GM20431 (cell line): ENCODE data around the gene PDCD1LG2.
"Not testable (repeated sequence)": the region's sequence is repeated elsewhere in the genome, so short reads cannot be mapped to it uniquely, and the experiment has no call there.

Source experiments
- in situ Hi-C: fragments of 300-500 bp; cut with MseI, MboI; formaldehyde crosslinking; loops from one replicate; pipeline ENCODE4 v1.15.0; 2020; ENCODE audit warnings: low sequenced_read_pairs; ENCODE audit not compliant: unreplicated experiment

PDCD1LG2 gene

DNA sequence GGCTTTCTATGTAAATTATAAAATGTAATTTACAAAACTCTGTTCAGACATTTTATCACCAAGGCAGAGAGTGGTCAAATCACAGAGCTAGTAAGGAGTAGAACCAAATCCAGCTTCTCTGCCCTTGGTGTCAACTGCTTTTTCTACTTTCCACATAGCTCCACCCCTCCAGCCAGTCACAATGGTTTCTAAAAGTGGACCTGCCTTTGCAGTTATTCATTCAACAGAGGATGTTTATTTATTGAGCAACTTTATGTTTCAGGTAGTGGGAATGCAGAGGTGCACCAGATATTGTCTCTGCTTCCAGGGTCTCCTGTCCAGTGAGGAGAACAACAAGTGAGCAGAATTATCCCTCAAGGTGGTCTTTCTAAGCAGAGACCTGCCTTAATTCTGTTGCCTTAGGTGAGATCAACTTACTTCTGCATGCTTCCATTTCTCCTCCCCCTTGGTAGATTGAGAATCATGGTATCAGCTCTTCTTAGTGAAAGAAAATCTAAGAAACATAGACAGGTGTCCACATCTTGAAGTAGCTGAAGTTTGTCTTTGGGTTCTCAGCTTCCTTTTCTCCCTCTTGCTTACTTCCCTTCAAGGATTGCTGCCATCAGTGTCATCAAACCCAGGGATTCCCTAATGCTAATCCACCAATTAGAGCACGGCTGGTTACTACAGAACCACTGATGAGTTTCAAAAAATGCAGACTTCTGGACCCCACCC, 17.2 kb upstream of the PDCD1LG2 start:
- in situ Hi-C loops = no loop called here

DNA sequence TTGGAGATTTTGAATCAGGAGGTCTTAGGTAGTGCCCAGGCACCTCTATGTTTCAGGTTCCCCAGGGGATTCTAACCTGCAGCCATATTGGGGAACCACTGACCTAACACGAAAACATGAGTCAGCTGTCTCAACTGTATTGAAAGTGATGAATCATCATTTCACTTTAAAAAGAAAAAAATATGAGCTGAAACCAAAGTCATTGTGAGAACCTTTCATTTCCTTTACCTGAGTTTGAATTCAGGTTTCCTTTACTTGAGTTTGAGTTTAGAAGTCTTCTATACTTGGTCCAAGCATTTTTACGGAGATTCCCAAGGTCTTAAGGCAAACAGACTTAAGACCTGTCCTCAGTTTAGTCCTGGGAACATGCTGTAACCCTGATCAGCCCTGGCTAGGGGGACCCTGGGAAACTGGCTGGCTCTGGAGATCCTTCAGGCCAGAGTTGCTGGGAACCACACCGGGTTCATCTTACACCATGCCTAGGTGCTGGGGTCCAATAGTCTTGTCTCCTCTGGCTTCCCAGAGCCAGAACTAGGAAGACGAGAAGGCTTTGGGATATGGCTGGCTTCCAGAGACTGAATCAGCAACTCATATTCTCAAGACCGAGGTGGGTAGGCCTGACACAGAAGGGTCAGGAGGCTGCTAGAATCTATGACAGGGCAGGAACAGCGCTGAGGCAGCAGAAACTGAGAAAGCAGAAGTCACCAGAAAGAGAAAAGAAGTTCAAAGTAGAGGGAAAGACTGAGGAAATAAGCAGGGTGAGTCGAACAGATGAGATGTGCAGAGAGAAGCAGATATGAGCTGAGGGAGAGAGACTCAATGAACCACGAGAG, 16.4 kb upstream of the PDCD1LG2 start:
- in situ Hi-C loops = no loop called here

DNA sequence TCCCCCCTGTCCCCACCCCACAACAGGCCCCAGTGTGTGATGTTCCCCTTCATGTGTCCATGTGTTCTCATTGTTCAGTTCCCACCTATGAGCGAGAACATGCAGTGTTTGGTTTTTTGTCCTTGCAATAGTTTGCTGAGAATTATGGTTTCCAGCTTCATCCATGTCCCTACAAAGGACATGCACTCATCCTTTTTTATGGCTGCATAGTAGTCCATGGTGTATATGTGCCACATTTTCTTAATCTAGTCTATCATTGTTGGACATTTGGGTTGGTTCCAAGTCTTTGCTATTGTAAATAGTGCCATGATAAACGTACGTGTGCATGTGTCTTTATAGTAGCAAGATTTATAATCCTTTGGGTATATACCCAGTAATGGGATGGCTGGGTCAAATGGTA, 15.6 kb upstream of the PDCD1LG2 start:
- in situ Hi-C loops = not testable (repeated sequence)

DNA sequence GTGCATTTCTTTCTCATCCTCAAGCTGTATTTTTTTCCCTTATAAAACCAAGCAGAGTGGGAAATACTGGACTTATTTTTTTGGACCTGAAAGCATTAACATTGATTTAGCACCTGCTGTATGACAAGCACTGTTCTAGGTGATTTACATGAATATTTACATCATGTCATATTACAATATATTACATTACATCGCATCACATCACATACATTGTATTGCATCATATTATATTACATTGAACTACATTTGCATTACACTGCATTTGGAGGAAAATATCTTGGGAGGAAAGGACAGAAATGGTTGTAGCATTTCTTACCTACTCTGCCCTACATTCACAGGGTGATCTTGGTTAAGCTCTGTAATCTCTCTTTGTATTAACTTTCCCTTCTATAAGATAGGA, 11.2 kb upstream of the PDCD1LG2 start:
- in situ Hi-C loops = no loop called here

DNA sequence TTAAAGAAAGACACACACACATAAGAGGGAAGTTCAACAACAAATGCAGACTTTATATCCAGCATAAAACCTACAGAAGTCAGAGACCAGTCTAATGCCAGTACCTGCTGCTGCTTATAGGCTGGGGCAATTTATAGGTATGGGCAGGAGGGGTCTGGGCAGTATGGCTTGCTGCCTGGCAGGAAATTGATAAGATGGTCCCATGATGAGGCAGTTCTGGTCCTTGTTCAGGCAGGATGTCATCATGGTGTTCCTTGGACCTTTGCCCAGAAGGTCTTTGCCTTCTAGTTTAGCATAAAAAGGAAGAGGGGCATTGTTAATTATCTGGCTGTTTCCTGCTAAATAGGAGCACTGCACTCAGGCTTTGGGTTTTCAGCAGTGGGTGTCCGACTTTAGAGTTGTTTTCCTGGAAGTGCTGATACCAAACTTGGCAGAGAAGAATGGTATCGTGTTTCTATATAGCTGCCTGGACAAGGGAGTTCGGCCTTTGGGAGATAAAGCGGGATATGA, 10.4 kb upstream of the PDCD1LG2 start:
- in situ Hi-C loops = no loop called here

DNA sequence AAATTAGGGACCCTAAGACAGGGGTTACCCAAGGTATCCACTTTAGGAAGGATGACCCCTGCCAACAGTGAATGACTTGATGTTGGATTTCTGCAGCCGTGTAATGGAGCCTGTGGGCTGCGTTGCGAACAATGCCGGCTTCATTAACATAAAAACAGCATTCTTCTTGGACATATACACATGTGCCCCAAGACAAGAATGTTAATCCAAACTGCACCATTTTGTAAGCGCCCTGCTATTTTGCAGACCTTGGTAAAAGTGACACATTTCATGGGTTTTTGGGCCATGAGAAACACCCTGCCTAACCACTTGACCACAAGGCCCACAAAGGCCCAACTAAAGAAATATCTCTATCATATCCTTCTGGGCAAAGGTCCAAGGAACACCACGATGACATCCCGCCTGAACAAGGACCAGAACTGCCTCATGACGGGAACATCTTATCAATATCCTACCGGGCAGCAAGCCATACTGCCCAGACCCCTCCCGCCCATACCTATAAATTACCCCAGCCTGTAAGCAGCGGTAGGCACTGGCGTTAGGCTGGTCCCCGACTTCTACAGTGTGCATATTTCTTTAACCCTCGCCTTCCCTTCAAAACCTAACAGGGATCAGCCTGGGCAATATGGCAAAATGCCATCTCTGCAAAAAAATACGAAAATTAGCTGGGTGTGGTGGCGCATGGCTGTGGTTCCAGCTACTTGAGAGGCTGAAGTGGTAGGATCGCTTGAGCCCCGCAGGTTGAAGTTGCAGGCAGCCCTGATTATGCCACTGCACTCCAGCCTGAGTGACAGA, 9.7 kb upstream of the PDCD1LG2 start:
- in situ Hi-C loops = no loop called here

DNA sequence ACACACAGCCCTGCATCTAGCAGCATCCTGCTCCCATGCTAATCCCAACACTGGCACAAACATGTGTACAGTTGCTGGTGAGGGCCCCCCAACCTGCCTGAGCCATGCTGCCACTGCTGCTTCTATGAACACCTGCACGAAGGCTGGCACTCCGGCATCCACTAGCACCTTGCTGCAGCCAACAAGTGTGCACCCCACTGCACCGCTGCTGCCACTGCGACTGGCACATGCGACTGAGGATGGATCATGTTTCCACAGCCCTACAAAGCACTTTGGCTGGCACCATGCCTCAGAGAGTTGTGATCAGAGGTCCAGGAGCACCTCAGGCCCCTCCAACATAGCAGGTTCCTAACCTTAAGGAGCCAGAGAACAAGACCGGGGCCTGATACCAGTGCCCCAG, 7.8 kb upstream of the PDCD1LG2 start:
- in situ Hi-C loops = no loop called here

DNA sequence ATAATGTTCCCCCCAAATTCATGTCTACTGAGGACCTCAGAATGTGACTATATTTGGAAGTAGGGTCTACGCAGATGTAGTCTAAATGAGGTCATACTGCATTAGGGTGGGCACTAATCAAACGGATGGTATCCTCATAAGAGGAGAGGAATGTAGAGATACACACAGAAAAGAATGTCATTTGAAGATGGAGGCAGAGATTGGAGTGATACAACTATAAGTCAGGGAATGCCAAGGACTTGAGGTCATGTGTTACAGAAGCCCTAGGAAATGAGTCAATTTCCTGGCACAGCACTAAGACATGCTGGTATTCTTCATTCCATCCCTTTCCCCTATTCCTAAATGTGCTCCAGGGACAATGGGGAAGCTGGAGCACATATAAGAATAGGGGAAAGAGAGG, 758 bp upstream of the PDCD1LG2 start:
- in situ Hi-C loops = no loop called here

DNA sequence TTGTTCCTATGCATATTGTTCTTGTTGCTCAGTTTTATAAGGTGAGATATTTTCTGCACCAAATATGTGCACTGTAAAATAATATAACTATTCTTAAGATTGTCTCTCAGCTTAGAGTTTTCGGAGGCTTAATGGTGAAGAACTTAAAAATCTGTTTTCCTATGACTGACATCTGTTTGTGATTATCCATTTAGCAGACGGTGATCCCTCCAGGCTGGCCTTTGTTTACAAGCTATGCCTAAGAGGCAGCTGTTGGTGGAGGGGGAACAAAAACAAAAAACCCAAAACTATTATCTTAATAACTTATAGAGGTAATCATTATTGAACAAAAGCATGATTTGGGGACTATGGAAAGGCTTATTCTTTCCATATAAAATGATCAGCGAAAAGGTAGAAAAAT, 658 bp downstream of the PDCD1LG2 start:
- in situ Hi-C loops = no loop called here

DNA sequence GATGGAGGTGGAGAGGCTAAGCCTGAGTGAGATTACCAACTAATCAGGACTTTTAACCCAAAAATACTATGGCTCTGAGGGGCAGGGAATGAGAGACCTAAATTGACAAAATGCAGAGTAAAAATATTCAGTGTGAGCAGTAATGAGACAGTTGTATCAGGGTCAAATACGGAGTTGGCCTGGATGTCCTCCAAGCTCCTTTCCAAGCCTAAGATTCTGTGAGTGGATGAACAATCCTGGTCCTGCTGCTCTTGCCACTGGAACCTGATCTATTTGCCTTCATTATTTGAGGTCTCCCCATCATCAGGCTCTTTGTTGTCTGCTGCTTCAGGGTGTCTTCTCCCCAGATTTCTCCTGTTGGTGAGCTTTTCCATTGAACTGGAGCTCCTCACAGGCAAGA, 1.1 kb downstream of the PDCD1LG2 start:
- in situ Hi-C loops = no loop called here

DNA sequence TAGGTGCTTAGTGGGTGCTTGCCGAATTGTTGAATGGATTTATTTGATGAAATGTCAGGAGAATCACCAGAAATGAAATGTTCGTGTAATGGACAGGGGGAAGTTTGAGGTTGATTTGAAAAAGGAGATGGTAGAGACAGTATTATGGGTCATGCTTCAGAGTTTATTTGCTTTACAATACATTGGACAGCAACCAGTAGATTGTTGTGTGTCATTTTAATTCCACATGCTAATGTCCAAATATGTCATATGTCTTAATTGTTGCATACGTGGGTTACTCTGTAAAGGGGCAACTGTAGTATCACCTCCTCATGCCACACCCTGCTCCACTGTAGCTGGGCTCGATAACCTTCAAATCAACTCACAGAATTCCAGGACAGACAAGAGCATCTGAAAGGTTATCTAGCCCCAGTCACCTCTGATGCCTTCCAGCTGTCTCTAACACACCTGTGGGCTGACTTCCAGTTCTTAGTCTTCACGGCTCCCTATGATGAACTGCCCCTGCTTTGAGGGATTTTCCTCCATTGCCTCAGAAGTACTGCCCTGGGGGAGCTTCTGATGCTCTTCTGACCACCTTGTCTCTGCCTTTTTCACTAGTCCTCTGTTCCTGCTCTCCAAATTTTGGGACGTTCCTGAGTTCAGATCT, 1.7 kb downstream of the PDCD1LG2 start:
- in situ Hi-C loops = no loop called here

DNA sequence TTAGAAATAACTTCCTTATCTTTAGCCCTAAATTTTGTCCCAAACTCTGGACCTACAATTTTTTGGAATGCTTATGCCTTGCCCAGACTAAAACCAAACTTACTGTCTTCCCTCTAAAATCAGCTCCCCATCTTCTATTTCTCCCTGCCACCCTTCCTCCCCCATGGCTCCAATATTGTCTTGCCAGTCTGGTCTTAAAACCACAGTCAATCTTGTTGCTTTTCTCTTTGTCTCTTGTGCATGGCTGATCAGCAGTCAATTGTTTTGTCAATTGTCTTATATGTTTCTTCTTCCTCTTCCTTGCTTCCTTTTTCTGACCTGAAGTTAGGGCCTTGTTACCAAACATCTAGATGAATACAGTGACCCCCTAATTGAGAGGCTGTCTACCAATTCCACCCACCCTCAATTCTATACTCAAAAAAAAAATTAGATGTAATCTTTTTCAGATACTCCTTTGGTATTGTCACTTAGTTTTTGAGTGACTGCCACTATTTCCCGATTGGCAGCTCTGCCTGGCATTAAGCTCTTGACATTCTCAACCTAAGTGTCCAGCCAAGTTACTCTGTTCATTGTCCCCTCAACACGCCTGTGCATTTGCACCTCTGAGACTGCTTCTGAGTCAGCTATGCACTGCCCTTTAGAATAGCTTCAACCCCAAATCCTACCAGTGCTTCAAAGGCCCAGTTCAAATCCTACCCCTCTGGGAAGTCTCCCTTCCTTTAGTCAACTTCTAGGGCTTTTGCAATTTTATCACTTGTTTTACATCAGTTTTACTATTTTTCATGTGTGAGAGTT, 2.5 kb downstream of the PDCD1LG2 start:
- in situ Hi-C loops = no loop called here

DNA sequence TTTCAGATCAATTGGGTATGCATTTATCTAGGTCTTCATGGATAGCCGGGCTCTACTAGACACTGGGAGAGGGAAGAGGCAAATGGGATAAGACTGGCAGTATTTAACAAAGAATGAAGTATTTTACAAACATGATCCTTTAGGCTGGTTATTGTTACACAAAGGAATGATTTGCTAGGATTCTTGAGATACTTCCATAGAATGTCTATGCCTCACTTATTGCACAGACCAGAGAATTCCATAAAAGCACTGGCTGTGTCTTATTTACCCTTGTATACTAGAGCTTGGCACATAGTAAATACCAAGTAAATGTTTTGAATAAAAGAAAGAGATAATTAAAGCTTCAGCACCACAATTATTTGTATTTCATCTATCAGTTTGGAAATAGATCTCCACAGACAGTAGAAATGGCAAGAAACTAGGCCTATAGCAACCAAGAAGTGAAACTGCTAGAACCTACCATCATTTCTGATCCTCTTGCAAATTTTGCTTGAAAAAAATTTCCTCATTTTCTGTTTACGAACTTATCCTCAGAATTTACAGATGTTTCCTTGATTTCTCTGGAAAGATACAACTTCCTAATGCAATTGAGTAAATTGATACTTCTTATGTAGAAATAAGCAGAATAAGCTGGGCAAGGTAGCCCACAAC, 3.8 kb downstream of the PDCD1LG2 start:
- in situ Hi-C loops = no loop called here

DNA sequence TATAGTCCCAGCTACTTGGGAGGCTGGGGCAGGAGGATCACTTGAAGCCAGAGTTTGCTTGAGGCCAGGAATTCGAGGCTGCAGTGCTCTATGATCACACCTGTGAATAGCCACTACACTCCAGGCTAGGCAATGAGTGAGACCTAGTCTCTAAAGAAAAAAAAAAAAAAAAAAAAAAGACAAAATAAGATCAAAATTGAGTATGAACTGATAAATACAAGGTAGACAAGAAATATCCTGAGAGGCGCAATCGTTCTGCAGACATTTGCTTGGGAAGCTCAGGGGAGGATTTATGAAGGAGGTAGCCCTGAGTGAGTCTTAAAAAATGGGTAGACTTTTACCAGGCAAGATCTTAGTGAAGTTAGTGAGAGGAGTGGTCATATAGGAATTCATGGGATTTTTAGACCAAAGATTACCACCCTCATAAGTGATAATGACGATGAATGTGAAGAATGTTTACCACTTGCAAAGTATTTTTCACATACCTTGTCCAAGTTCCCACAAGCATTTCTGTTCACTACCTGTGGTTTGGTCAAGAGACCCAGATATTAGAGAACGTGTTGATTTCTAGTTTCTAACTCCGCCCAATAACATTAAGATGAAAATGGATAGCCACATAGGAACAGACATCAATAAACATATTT, 4.4 kb downstream of the PDCD1LG2 start:
- in situ Hi-C loops = no loop called here

DNA sequence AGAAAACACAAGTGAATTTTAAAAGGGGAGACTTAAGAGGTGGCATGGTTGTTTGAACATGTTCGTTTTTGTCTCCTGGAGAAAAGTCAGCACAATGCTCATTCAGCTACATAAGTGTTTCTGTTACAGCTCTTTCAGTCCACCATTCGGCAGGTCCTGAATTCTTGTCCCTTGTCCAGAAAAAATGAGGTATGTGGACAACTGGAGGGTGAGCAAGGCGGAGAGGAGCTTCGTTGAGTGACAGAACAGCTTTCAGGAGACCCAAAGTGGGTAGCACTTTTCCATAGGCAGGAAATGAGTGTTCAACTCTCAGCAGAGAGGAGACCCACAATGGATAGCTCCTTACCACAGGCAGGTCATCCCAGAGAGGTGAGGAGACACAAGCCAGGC, 4.9 kb downstream of the PDCD1LG2 start:
- in situ Hi-C loops = no loop called here

DNA sequence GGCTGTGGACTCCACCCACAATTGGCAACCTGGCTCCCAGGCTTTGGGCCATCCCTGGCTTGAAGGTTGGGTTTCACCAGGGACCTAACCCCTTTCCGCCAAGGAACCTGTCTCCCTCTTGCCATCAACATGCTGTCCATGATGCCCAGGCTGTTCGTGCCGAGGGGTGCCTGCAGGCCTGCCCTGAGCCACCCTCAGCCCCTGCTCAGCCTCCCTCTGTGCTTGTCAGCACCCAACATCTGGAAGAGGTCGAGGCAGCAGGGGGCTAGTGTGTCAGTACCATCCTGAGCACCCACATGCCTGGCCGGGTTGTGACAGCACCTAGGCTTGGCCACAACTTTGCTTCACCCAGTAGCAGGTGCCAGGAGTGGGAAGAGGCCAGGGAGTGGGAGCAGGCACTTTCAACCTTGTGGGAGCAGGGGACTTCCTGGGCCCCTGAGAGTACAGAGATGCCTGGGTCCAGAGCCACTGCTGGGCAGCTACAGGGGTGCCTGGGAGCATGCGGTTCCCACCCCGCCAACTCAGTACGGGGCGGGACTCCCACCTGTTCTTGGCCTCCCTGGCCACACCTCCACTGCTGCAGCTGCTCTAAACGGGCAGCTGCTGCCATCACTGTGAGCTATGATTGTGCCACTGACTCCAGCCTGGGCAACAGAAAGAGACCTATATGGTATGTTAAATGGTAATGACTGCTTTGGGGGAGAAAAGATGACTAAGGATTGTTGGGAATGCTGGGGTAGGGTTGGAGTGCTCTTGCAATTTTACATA, 6.3 kb downstream of the PDCD1LG2 start:
- in situ Hi-C loops = no loop called here

DNA sequence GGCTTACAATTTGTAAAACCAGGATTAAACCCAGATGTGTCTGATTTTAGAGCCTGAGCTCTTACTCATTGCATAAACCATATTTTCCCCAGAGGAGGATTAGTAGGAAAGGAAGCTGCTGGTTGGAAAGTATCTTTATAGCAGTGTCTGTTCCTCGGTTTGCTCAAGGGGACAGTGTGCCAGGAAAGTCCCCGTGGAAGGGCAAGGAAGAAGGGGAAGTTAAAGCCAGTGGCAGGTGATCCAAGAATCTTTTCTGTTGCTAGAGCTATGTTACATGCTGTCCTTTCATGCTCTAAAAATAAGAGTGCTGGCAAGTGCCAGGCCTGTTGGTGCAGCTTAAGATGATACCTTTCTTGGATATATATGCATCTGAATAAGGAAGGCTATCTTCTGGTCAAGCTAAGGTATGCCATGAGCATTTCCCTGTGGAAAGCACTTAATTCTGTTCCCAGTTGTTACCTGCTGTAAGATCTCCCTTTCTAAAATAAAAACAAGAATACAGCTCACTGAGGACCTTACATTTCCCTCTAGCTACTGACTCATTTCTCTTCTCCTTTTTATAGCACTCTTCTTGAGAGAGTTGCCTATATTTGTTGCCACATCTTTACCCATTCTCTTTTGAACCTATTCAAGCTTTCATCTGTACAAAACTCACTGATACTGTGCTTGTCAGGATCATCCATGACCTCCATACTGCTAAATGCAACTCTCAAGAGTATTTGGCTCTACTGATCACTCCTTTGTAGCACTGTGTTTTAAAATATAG, 8.0 kb downstream of the PDCD1LG2 start:
- in situ Hi-C loops = no loop called here
